ENCODE data around the gene PRDM15.

The PRDM15 gene

DNA sequence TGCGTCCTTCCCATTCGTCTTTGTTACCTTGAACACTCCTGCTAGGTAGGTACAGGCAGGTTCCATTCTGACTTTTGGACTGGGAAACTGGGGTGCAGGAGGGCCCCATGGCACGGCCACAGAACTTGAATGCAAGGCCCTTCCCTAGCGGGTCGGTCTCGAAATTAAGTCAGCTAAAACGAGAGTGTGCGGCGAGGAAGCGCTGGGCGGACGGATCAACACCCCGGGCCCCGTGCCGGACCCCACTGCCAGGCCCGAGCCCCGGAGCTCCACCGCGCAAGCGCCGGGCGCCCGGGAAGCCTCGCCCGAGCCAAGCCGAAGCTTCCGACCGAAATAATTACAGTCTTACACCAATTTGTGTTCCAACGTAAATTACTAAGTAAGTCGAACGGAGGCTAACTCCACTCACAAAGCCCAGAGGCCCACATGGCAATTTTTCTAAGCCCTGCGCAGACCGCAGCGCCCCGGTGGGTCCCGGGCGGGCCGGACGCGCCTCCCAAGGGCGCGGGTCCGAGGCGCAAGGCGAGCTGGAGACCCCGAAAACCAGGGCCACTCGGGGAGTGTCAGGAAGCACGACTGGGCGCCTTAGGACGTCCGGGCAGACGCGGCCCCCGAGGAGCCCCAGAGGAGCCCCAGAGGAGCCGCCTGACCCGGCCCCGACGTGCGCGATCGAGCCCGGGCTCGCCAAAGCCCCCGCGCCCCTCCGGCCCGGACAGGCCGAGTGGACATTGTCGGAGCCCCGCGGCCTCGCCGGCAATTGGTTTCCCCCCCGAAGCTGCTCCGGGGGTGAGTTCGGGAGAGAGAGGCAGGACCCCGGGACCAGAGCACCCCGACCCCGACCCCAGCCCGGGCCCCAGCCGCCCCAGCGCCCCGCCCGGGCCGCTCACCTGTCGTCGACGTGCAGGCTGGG, 112.9 kb downstream of the PRDM15 start:
- TF ChIP-seq, protein P1, sequence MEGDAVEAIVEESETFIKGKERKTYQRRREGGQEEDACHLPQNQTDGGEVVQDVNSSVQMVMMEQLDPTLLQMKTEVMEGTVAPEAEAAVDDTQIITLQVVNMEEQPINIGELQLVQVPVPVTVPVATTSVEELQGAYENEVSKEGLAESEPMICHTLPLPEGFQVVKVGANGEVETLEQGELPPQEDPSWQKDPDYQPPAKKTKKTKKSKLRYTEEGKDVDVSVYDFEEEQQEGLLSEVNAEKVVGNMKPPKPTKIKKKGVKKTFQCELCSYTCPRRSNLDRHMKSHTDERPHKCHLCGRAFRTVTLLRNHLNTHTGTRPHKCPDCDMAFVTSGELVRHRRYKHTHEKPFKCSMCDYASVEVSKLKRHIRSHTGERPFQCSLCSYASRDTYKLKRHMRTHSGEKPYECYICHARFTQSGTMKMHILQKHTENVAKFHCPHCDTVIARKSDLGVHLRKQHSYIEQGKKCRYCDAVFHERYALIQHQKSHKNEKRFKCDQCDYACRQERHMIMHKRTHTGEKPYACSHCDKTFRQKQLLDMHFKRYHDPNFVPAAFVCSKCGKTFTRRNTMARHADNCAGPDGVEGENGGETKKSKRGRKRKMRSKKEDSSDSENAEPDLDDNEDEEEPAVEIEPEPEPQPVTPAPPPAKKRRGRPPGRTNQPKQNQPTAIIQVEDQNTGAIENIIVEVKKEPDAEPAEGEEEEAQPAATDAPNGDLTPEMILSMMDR (conservative IDR thresholded peaks at IDR 0.05; ENCODE audit: low read depth, low read length), result no peak
- DNase-seq (ENCODE audit: low read depth), result no peak
- peak overlapping the region; percentile 70 for H3K4me3 ChIP-seq (ENCODE audit: low read length)

DNA sequence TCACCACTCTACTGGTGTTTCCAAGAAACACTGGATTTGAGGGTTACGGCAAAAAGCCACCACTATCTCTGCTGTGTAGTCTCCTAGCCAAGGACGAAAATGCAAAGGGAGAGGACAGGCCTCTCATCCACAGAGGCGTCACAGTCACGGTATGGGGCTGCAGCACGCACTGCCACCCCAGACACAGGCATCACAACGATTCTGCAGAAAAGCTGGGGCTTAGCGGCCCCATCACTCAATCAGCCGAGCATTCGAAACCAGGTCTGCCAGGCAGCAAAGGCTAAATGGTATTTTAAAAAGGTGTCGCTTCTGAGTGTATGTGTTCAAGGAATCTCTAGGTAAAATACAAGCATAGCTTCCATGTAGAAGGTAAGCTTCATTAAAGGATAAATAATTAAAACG, 113.7 kb downstream of the PRDM15 start:
- TF ChIP-seq, protein P1 (conservative IDR thresholded peaks at IDR 0.05; ENCODE audit: low read depth, low read length), result no peak
- H3K4me3 ChIP-seq (ENCODE audit: low read length), result peak overlapping the region; percentile 70

DNA sequence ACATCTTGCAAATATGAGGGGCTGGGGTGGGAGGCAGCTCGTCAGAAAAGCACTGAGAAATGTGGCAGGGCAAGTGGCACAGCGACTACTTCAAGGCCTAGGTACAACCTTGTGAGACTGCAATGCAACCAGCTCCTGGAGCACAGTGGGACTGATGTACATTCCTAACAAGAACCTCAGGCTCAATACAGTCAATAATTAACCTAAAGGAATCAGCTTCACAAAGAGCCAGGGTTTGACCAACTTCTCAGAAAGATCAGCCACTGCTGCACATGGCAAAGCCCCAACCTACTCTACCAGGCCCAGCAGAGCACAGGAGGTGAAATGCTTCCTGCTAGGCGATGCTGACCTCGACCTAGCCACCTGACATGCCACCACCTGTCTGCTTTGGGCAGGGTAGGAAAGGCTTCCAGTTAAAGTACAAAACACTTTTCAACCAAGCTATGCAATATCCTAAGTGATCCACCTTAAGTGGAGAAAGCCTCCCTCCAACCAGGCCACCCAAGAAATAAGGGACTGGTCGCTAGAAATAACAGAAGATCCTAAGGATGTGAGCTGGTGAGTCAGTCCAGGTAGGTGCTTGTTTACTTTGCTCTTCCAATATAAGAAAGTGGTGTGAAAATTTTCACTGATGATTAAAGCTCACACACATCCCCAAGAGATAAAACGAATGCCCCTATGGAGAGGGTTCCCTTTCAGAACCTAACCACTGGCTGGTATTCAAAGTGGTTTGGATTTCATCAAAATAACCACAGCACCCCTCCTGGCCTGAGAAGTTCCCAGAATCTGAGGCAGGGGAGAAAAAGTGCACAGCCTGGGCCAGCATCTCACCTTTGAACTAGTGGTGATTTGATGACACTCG, 114.4 kb downstream of the PRDM15 start:
- TF ChIP-seq, protein P1 (conservative IDR thresholded peaks at IDR 0.05; ENCODE audit: low read depth, low read length), result no peak
- no peak for DNase-seq (ENCODE audit: low read depth)
- H3K4me3 ChIP-seq (ENCODE audit: low read length), result no peak overlapping the region

More for the DNA sequence above, 113.7 kb downstream of the PRDM15 start:
- DNase-seq (ENCODE audit: low read depth), result no peak

DNA sequence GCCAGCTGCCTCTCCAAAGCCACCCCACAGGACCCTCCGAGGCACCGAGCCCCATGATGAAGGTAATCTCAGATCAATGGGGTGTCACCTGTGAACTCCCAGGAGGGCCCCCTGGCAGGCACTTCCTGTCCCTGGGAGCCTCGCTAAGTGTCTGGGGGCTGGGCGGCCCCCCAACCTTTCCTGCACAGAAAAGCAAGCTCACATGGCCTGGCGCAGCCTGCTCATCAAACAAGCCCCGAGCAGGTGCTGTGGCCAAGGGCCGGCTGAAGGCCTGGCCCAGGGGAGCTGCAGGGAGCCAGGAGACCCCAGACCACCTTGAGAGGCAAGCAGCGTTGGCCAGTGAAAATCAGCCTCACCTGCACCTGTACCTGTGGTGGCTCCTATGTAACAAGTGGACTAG, 115.1 kb downstream of the PRDM15 start:
- DNase-seq (ENCODE audit: low read depth), result no peak
- no peak overlapping the region for H3K4me3 ChIP-seq (ENCODE audit: low read length)
- TF ChIP-seq, protein P1 (conservative IDR thresholded peaks at IDR 0.05; ENCODE audit: low read depth, low read length), result no peak

DNA sequence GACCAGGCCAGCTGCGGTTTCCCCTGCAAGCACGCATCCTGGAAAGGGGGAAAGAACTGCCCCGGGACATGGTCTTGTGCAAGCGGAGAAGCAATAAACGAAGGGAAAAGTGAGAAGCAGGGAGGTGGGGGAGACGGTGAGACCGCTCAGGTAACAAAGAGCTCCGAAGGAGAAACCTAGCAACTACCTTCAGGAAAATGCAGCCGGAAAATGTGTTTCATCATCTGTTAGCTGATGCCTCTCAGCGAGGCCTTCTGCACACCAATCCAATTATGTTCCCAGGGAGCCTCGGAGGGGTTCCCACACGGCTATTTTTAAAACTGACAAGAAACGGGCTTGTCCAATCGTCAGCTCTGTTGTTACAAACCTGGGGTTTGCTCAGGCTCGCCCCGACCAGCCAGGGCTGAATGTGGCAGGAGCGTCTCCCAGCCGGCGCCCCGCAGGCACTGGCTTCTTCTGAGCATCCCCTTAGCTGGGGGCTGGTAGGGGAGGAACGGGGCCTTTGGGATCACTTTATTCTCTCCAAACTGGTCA, 115.7 kb downstream of the PRDM15 start:
- no peak overlapping the region for H3K4me3 ChIP-seq (ENCODE audit: low read length)
- no peak for DNase-seq (ENCODE audit: low read depth)
- TF ChIP-seq, protein P1 (conservative IDR thresholded peaks at IDR 0.05; ENCODE audit: low read depth, low read length), result no peak

DNA sequence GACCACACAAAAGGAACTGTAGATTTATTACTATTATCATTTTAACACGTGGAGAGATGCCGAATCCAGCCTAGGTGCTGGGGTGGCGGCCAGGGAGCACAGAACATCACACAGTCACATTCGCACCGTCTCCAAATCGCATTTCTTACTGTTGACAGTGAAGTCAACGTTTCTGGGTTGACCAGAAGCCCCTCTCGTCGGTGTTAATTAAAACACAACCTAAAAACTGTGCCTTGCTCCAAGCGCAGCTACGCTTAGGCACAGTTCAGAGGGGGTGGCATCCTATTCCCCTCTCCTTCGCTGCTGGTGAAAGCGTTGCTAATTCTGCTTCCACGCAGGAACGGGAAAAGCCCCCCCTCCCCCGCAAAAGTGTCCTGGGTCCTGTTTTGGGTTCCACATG, 116.4 kb downstream of the PRDM15 start:
- TF ChIP-seq, protein P1 (conservative IDR thresholded peaks at IDR 0.05; ENCODE audit: low read depth, low read length), result no peak
- no peak for DNase-seq (ENCODE audit: low read depth)
- H3K4me3 ChIP-seq (ENCODE audit: low read length), result no peak overlapping the region

Measured in retinal pigment epithelial cell (primary cell).